GM12878 (cell line): ENCODE data around the gene HMGB2. TPM values are rescaled to one million over a fixed set of nuclear protein-coding genes. Genes with fewer than 3 reads are reported as not detected.

Source experiments
- ATAC-seq: fragments of 200-7000 bp; cut with Tn5 transposase; 3 replicates; pipeline ENCODE4 v1.9.1; 2020; ENCODE audit warnings: mild to moderate bottlenecking, moderate library complexity
- BruUV-seq: library from RNA; stranded (reverse); fragments of 400-500 nt; replicated peaks from 2 replicates; lab custom pipeline; 2021; lab: Mats Ljungman, UMichigan
- CTCF ChIA-PET: fragments of 300-600 bp; sonication (Branson Sonifier 250); formaldehyde crosslinking; extraction: SDS; loops from one replicate; lab custom pipeline; 2021; ENCODE audit warnings: inconsistent platforms; lab: Yijun Ruan, JAX
- POLR2A ChIA-PET: fragments of 350-600 bp; formaldehyde crosslinking; extraction: SDS; loops from one replicate; lab custom pipeline; 2021; ENCODE audit warnings: inconsistent platforms; lab: Charles Lee
- RAD21 ChIA-PET: fragments of 300-600 bp; sonication (Branson Sonifier 250); formaldehyde crosslinking; loops from one replicate; lab custom pipeline; 2023; ENCODE audit warnings: antibody characterized with exemption; ENCODE audit not compliant: unreplicated experiment; lab: Charles Lee
- SMC1A ChIA-PET: fragments of 300-600 bp; sonication (Branson Sonifier 250); formaldehyde crosslinking; loops from one replicate; lab custom pipeline; 2023; ENCODE audit not compliant: unreplicated experiment, uncharacterized antibody; lab: Charles Lee
- DNase-seq: peaks from one replicate; pipeline ENCODE4 v3.0.0-alpha.2; 2011; ENCODE audit warnings: low read depth, low spot score
- FAIRE-seq: peaks from 3 replicates; lab custom pipeline; 2011; peaks lifted over from hg19 to GRCh38; lab: Jason Lieb, UNC
- H2AFZ ChIP-seq: 2 replicates; pipeline ENCODE4 v1.6.0; 2011; ENCODE audit warnings: low read depth, low read length, control low read depth; ENCODE audit not compliant: control insufficient read depth
- H3K27ac ChIP-seq: 2 replicates; pipeline ENCODE4 v1.5.1; 2011; ENCODE audit warnings: control low read depth; ENCODE audit not compliant: control insufficient read depth, insufficient read depth
- H3K27me3 ChIP-seq, 2 experiments: replicated peaks in 1 of 2; 2 replicates each; pipeline versions ENCODE4 v1.6.0 to v1.6.1; 2011; ENCODE audit warnings: low read length in 1 of 2; ENCODE audit not compliant: control insufficient read depth in 2 of 2, insufficient read depth in 2 of 2
- H3K36me3 ChIP-seq, 2 experiments: 2 replicates each; pipeline ENCODE4 v1.5.1; 2011; ENCODE audit warnings: low read length in 1 of 2; ENCODE audit not compliant: control insufficient read depth in 2 of 2, insufficient read depth in 2 of 2
- H3K4me1 ChIP-seq: 2 replicates; pipeline ENCODE4 v1.6.1; 2011; ENCODE audit warnings: mild to moderate bottlenecking, low read length, moderate library complexity, mixed read lengths; ENCODE audit not compliant: control insufficient read depth, insufficient read depth
- H3K4me2 ChIP-seq: 2 replicates; pipeline ENCODE4 v1.6.0; 2011; ENCODE audit warnings: control low read depth; ENCODE audit not compliant: control insufficient read depth, insufficient read depth
- H3K4me3 ChIP-seq: fragments of 200-600 bp; sonication (generic); 2 replicates; pipeline ENCODE4 v1.5.1; 2016
- H3K79me2 ChIP-seq: 2 replicates; pipeline ENCODE4 v1.6.0; 2011; ENCODE audit warnings: low read length; ENCODE audit not compliant: control insufficient read depth, insufficient read depth
- H3K9ac ChIP-seq: 2 replicates; pipeline ENCODE4 v1.8.0; 2011; ENCODE audit warnings: low read length, control low read depth, mixed read lengths; ENCODE audit not compliant: control insufficient read depth, insufficient read depth
- H3K9me3 ChIP-seq: replicated peaks from 3 replicates; pipeline ENCODE4 v1.5.1; 2011; ENCODE audit warnings: mild to moderate bottlenecking, low read length; ENCODE audit not compliant: control insufficient read depth, insufficient read depth
- H4K20me1 ChIP-seq: 2 replicates; pipeline ENCODE4 v1.6.0; 2011; ENCODE audit not compliant: control insufficient read depth, insufficient read depth
- JUND ChIP-seq: IDR thresholded peaks from 2 replicates; pipeline ENCODE4 v1.6.1; 2012; ENCODE audit warnings: low read depth, mild to moderate bottlenecking, low read length, improper control_type of control experiment, moderate library complexity
- MTA2 ChIP-seq: fragments of 450-650 bp; IDR thresholded peaks from 2 replicates; pipeline ENCODE4 v1.6.1; 2016; ENCODE audit warnings: low read depth, mild to moderate bottlenecking, moderate library complexity
- MXI1 ChIP-seq: fragments of 150-350 bp; IDR thresholded peaks from 2 replicates; pipeline ENCODE4 v1.6.1; 2011; ENCODE audit warnings: low read depth, mild to moderate bottlenecking, inconsistent platforms, low read length, improper control_type of control experiment
- POLR2AphosphoS5 ChIP-seq: IDR thresholded peaks from 2 replicates; pipeline ENCODE4 v1.6.1; 2011; ENCODE audit warnings: mild to moderate bottlenecking, low read length, inconsistent platforms
- POU2F2 ChIP-seq: IDR thresholded peaks from 3 replicates; pipeline ENCODE4 v1.6.1; 2011; ENCODE audit warnings: low read depth, mild to moderate bottlenecking, low read length, borderline replicate concordance
- RUNX3 ChIP-seq: IDR thresholded peaks from 2 replicates; pipeline ENCODE4 v1.6.1; 2012; ENCODE audit warnings: low read length, inconsistent platforms
- SIN3A ChIP-seq: IDR thresholded peaks from 2 replicates; pipeline ENCODE4 v1.6.1; 2012; ENCODE audit warnings: low read depth, low read length, improper control_type of control experiment
- SMAD1 ChIP-seq: fragments of 450-650 bp; IDR thresholded peaks from 2 replicates; pipeline ENCODE4 v1.6.1; 2018; ENCODE audit warnings: mild to moderate bottlenecking, low read depth; ENCODE audit not compliant: partially characterized antibody
- SP1 ChIP-seq: IDR thresholded peaks from one replicate; pipeline ENCODE4 v1.6.1; 2011; ENCODE audit warnings: low read depth, low read length
- SPI1 ChIP-seq: IDR thresholded peaks from 2 replicates; pipeline ENCODE4 v1.6.1; 2011; ENCODE audit warnings: low read depth, mild to moderate bottlenecking, low read length, moderate library complexity, borderline replicate concordance; ENCODE audit not compliant: insufficient read depth
- SREBF1 ChIP-seq: IDR thresholded peaks from 2 replicates; pipeline ENCODE4 v1.6.1; 2012; ENCODE audit warnings: mild to moderate bottlenecking, low read length
- SUPT20H ChIP-seq: IDR thresholded peaks from 2 replicates; pipeline ENCODE4 v1.6.1; 2011; ENCODE audit warnings: low read depth, mild to moderate bottlenecking, low read length, moderate library complexity, borderline replicate concordance; ENCODE audit not compliant: control insufficient read depth
- TCF3 ChIP-seq: IDR thresholded peaks from 2 replicates; pipeline ENCODE4 v1.6.1; 2012; ENCODE audit warnings: low read depth, mild to moderate bottlenecking, low read length, borderline replicate concordance; ENCODE audit not compliant: insufficient read depth
- TCF7 ChIP-seq: IDR thresholded peaks from 2 replicates; pipeline ENCODE4 v1.6.1; 2014; ENCODE audit warnings: antibody characterized with exemption, borderline replicate concordance
- ZBED1 ChIP-seq: IDR thresholded peaks from 2 replicates; pipeline ENCODE4 v1.6.1; 2016; ENCODE audit warnings: borderline replicate concordance
- ZNF217 ChIP-seq: fragments of 450-650 bp; IDR thresholded peaks from 2 replicates; pipeline ENCODE4 v1.6.1; 2017; ENCODE audit warnings: antibody characterized with exemption, mild to moderate bottlenecking
- ZNF24 ChIP-seq: fragments of 450-650 bp; IDR thresholded peaks from 2 replicates; pipeline ENCODE4 v1.6.1; 2017; ENCODE audit warnings: antibody characterized with exemption, mild to moderate bottlenecking
- in situ Hi-C: fragments of 300-500 bp; cut with MboI; formaldehyde crosslinking; loops from 9 replicates; pipeline ENCODE4 v1.14.3; 2018; ENCODE audit warnings: mixed read lengths
- intact Hi-C: fragments of 100-400 bp; cut with micrococcal nuclease; formaldehyde crosslinking; loops from one replicate; pipeline ENCODE4 v1.14.2; 2022; ENCODE audit not compliant: unreplicated experiment
- polyA plus RNA-seq, 11 experiments: library from polyadenylated mRNA; depleted of rRNA in 4 of 11; unstranded in 6 of 11; stranded (reverse) in 5 of 11; fragments of >200 nt; fragmentation: Nextera tagmentation in 4 of 11; fragmentation: Illumina TruSeq in 1 of 11; extraction: Ambion mirVana in 4 of 11; extraction: Trizol in 1 of 11; gene quantifications; 1 replicate in 1 of 11; 2 replicates in 10 of 11; pipeline versions ENCODE4 v1.2.1 to v1.2.3, GENCODE V29; 2011 to 2016; ENCODE audit warnings: inconsistent platforms in 2 of 11, missing spikeins in 2 of 11, low read depth in 1 of 11
- total RNA-seq, 4 experiments: library from RNA; depleted of rRNA in 3 of 4; stranded (reverse); fragments of >200 nt in 3 of 4; fragmentation: Illumina TruSeq in 1 of 4; extraction: Trizol in 1 of 4; gene quantifications; 2 replicates each; pipeline versions ENCODE4 v1.2.1 to v1.2.3, GENCODE V29; 2013 to 2021
- TF ChIP-seq, protein P1 (sequence below): IDR thresholded peaks from 2 replicates; pipeline ENCODE4 v1.6.1; 2011; ENCODE audit warnings: borderline replicate concordance, low read depth, mild to moderate bottlenecking, moderate library complexity, mixed read lengths, low read length; ENCODE audit not compliant: insufficient read depth; ENCODE audit errors: extremely low read length
- TF ChIP-seq, protein P2 (sequence below): fragments of 450-650 bp; IDR thresholded peaks from 2 replicates; pipeline ENCODE4 v1.6.1; 2014; ENCODE audit warnings: mild to moderate bottlenecking
- TF ChIP-seq, protein P3 (sequence below): fragments of 450-650 bp; formaldehyde crosslinking; IDR thresholded peaks from 2 replicates; pipeline ENCODE4 v1.5.0; 2022; ENCODE audit warnings: mild to moderate bottlenecking, missing genetic modification characterization

Gene HMGB2
- total and polyA plus RNA-seq, 10 of the 15 experiments (the other 5 are each of a cell fraction or from before 2014, with no cell fraction given): 260 to 961 (median 668) TPM

DNA sequence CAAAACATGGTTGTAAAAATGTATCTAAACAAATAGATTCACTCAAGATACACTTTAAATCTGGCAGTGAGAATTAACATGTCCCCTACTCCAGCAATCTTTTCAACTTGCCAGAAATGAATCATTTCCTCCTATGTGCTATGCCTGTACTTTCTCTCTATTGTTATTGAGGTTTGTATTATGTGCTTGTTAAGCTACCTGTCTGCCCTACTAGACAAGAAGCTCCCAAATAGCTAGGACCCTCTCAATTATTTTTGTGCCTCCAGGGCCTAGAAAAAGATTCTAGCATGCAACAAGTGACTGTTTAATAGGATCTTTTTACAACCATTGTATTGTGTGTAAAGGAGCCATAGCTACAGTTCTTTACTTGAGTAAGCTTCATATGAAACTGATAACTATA lies 33.1 kb upstream of the HMGB2 start:
- CTCF ChIA-PET: interaction anchor here (0.7 to 3.5 kb wide), 10 partner anchors 26 to 112 kb away, joined by 3 to 19 read pairs (median 4); partner anchors contain the start of gene HMGB2
- peak; percentile 6; the same call in 2 of the 3 replicates for ATAC-seq
- in situ Hi-C loops: loop anchor here (5.0 kb wide), 1 partner anchor 35 kb away; the partner anchor contains the start of gene HMGB2
- TF ChIP-seq, protein P1, sequence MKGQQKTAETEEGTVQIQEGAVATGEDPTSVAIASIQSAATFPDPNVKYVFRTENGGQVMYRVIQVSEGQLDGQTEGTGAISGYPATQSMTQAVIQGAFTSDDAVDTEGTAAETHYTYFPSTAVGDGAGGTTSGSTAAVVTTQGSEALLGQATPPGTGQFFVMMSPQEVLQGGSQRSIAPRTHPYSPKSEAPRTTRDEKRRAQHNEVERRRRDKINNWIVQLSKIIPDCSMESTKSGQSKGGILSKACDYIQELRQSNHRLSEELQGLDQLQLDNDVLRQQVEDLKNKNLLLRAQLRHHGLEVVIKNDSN: no peak
- TF ChIP-seq TCF7: no peak
- TF ChIP-seq MXI1: no peak; the same call in 1 of the 2 replicates
- TF ChIP-seq POLR2AphosphoS5: no peak
- TF ChIP-seq SP1: no peak
- no peak for TF ChIP-seq SREBF1
- TF ChIP-seq, protein P2, sequence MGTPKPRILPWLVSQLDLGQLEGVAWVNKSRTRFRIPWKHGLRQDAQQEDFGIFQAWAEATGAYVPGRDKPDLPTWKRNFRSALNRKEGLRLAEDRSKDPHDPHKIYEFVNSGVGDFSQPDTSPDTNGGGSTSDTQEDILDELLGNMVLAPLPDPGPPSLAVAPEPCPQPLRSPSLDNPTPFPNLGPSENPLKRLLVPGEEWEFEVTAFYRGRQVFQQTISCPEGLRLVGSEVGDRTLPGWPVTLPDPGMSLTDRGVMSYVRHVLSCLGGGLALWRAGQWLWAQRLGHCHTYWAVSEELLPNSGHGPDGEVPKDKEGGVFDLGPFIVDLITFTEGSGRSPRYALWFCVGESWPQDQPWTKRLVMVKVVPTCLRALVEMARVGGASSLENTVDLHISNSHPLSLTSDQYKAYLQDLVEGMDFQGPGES: no peak
- no peak for TF ChIP-seq TCF3
- no peak for TF ChIP-seq SIN3A
- TF ChIP-seq POU2F2: no peak
- TF ChIP-seq MTA2: no peak
- peak; percentile 64; the same call in 1 of the 2 replicates for TF ChIP-seq JUND
- no peak for TF ChIP-seq ZBED1
- TF ChIP-seq ZNF217: peak; percentile 62; the same call in 1 of the 2 replicates
- TF ChIP-seq, protein P3, sequence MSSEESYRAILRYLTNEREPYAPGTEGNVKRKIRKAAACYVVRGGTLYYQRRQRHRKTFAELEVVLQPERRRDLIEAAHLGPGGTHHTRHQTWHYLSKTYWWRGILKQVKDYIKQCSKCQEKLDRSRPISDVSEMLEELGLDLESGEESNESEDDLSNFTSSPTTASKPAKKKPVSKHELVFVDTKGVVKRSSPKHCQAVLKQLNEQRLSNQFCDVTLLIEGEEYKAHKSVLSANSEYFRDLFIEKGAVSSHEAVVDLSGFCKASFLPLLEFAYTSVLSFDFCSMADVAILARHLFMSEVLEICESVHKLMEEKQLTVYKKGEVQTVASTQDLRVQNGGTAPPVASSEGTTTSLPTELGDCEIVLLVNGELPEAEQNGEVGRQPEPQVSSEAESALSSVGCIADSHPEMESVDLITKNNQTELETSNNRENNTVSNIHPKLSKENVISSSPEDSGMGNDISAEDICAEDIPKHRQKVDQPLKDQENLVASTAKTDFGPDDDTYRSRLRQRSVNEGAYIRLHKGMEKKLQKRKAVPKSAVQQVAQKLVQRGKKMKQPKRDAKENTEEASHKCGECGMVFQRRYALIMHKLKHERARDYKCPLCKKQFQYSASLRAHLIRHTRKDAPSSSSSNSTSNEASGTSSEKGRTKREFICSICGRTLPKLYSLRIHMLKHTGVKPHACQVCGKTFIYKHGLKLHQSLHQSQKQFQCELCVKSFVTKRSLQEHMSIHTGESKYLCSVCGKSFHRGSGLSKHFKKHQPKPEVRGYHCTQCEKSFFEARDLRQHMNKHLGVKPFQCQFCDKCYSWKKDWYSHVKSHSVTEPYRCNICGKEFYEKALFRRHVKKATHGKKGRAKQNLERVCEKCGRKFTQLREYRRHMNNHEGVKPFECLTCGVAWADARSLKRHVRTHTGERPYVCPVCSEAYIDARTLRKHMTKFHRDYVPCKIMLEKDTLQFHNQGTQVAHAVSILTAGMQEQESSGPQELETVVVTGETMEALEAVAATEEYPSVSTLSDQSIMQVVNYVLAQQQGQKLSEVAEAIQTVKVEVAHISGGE (CRISPR knock-in tag): no peak
- TF ChIP-seq RUNX3: peak; percentile 50; the same call in 1 of the 2 replicates
- TF ChIP-seq SUPT20H: no peak
- peak; percentile 30; the same call in 1 of the 2 replicates for TF ChIP-seq ZNF24
- no peak for TF ChIP-seq SMAD1
- TF ChIP-seq SPI1: peak; percentile 16; the same call in 1 of the 2 replicates

More for the DNA sequence above, 33.1 kb upstream of the HMGB2 start:
- Histone ChIP-seq H2AFZ (peak overlapping the region; percentile 48), H3K79me2 (peaks cover 44% of the 10 kb centered on the region), H3K36me3 (no peaks in the 10 kb centered on the region), H3K4me2 (peak overlapping the region; percentile 85), H3K4me1 (peaks cover 8% of the 10 kb centered on the region), H3K27me3 (no peaks in the 10 kb centered on the region), H3K27ac (peak overlapping the region; percentile 47), H3K4me3 (peak overlapping the region; percentile 66), H3K9ac (peak overlapping the region; percentile 56), H3K9me3 (no peaks in the 10 kb centered on the region), H4K20me1 (no peaks in the 10 kb centered on the region)
- no TSS peak for BruUV-seq
- no peak for FAIRE-seq
- no peak for DNase-seq
- intact Hi-C loops: loop anchor here (5.0 kb wide), 1 partner anchor 200 kb away; the partner anchor contains the start of gene GALNT7
- ChIA-PET POLR2A (interaction anchor here (0.9 to 14.6 kb wide), 5 partner anchors 16 to 199 kb away, joined by 3 to 472 read pairs (median 4); partner anchors contain the start of gene HMGB2), SMC1A (interaction anchor here (0.9 to 13.8 kb wide), 11 partner anchors 9 to 354 kb away, joined by 3 to 232 read pairs (median 5); partner anchors contain the start of gene HMGB2), RAD21 (interaction anchor here (0.8 to 9.0 kb wide), 9 partner anchors 17 to 199 kb away, joined by 3 to 145 read pairs (median 4); partner anchors contain the start of genes GALNT7 and HMGB2)
